AG04449 (cell line): ENCODE data around the gene MLLT10.

ENCODE experiments used
- CTCF ChIA-PET: fragments of 350-600 bp; formaldehyde crosslinking; extraction: SDS; loops from one replicate; lab custom pipeline; 2021; ENCODE audit warnings: antibody characterized with exemption; lab: Yijun Ruan, JAX
- POLR2A ChIA-PET: fragments of 400-600, 350-600 bp; formaldehyde crosslinking; extraction: SDS; loops from one replicate; lab custom pipeline; 2020; ENCODE audit warnings: antibody characterized with exemption, inconsistent platforms; lab: Yijun Ruan, JAX
- DNase-seq: peaks from one replicate; pipeline ENCODE4 v3.0.0-alpha.2; 2010; ENCODE audit warnings: low read depth, low spot score
- H3K4me3 ChIP-seq: 2 replicates; pipeline ENCODE4 v1.5.1; 2011; ENCODE audit warnings: low read depth, mild to moderate bottlenecking, control low read depth, low read length
- TF ChIP-seq, protein P1 (sequence below): IDR thresholded peaks from one replicate; pipeline ENCODE4 v1.5.1; 2011; ENCODE audit warnings: mild to moderate bottlenecking, moderate library complexity, low read length, control low read depth, inconsistent platforms; ENCODE audit not compliant: insufficient read depth; ENCODE audit errors: missing control alignments

Gene MLLT10

DNA sequence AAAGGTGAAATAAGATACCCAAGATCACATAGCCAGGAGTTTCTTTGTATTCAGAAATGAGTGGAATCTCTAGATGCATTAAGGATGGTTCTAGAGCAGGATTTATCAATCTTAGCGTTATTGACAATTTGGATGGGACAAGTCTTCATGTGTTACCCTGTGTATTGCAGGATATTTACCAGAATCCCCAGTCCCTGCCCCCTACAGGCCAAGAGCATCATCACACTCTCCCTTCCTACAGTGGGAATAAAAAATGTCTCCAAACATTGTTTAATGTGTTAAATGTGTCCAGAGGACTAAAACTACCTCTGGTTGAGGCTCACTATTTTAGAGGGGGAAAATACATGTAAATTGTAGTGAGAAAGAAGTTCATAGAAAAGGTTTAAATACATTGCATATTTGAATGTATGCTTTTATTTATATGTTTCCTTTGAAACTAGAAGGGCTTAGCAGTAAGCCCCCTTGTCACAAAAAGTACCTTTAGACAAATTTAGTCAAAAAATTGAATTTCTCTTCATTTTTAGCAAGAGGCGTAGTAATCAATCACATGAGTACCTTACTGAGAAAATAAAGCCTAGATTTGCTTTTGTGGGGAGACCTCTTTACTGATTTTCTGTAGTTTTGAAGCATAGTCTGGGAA is 141.2 kb downstream of the MLLT10 start:
- H3K4me3 ChIP-seq = no peak overlapping the region
- no peak for DNase-seq
- CTCF ChIA-PET = no interaction called here
- POLR2A ChIA-PET = no interaction called here
- TF ChIP-seq, protein P1, sequence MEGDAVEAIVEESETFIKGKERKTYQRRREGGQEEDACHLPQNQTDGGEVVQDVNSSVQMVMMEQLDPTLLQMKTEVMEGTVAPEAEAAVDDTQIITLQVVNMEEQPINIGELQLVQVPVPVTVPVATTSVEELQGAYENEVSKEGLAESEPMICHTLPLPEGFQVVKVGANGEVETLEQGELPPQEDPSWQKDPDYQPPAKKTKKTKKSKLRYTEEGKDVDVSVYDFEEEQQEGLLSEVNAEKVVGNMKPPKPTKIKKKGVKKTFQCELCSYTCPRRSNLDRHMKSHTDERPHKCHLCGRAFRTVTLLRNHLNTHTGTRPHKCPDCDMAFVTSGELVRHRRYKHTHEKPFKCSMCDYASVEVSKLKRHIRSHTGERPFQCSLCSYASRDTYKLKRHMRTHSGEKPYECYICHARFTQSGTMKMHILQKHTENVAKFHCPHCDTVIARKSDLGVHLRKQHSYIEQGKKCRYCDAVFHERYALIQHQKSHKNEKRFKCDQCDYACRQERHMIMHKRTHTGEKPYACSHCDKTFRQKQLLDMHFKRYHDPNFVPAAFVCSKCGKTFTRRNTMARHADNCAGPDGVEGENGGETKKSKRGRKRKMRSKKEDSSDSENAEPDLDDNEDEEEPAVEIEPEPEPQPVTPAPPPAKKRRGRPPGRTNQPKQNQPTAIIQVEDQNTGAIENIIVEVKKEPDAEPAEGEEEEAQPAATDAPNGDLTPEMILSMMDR = peak; percentile 61

DNA sequence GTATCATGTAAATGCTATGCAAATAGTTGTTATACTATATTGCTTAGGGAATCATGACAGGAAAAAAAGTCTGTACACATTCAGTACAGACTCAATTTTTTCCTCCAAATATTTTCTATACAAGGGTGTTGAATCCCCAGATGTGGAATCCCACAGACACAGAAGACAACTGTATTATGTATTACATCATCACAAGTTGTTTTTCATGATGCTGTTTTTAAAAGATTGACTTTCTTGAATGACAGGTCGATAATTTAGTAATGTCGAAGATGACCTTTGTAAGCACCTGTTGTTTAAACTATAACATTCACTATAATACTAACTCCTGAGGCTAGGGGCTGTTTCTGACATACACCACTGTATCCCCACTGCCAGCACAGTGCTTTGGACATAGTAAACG is 143.5 kb downstream of the MLLT10 start:
- no peak overlapping the region for H3K4me3 ChIP-seq
- no peak for DNase-seq
- CTCF ChIA-PET = interaction anchor here (1.5 to 2.0 kb wide), 2 partner anchors 11 to 35 kb away, joined by 3 to 6 read pairs; no protein-coding TSS in a partner anchor
- TF ChIP-seq, protein P1 = no peak
- POLR2A ChIA-PET = no interaction called here

DNA sequence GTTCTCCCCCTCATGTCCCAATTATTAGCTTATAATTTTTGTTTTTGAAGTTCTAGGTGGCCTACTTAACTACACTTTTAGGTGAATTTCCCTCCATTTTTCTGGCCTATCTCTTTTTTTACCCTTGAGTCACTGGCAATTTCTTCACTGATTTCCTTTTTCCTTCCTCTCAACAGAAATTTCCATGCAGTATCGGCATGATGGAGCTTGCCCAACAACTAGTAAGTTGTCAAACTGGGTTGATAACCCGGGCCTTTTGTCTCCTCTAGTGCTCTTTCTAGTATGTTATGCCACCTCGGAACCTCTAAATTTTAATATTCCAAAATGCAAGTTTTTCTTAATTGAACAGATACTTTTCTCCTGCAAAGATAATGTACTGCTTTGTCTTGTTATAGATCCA is 147.1 kb downstream of the MLLT10 start:
- ChIA-PET CTCF (interaction anchor here (1.4 to 1.6 kb wide), 2 partner anchors 9 to 11 kb away, joined by 3 read pairs; no protein-coding TSS in a partner anchor), POLR2A (no interaction called here)
- no peak overlapping the region for H3K4me3 ChIP-seq
- TF ChIP-seq, protein P1 = no peak
- no peak for DNase-seq

DNA sequence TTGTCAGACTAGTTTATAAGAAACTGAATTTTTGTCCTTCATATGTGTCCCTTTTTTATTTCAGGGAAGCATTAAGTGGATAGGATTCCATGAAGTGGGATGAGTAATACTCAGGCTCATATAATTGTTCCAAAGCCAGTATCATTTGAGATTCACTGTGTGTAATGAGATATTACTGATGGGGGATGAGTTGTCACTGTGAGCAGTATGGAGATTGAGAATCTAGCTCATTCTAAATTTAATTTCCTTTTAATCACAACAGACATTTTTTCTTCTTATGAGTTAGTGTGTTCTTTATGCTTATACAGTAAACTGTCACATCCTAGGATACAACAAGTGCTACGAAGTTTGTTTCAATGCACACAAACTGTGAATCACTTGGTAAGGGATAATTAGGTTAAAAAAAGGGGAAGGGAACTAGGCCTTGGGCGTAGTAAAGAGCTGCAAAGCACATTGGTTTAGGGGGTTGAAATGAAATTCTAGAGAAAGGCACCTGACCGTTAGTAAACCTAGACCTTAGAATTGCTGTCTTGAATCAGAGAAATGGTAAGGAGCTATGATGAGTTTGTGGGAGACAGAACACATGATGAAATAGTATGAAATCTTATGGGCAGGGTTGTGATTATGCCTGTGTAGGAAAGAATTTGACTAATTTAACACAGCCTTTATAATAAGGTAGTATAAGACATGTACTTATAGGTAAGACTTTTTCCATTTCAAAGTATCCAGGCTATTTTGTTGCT is 153.4 kb downstream of the MLLT10 start:
- DNase-seq = no peak
- TF ChIP-seq, protein P1 = no peak
- no peak overlapping the region for H3K4me3 ChIP-seq
- CTCF ChIA-PET = interaction anchor here (0.9 to 2.4 kb wide), 3 partner anchors 11 to 34 kb away, joined by 3 to 6 read pairs (median 3); no protein-coding TSS in a partner anchor
- POLR2A ChIA-PET = no interaction called here

DNA sequence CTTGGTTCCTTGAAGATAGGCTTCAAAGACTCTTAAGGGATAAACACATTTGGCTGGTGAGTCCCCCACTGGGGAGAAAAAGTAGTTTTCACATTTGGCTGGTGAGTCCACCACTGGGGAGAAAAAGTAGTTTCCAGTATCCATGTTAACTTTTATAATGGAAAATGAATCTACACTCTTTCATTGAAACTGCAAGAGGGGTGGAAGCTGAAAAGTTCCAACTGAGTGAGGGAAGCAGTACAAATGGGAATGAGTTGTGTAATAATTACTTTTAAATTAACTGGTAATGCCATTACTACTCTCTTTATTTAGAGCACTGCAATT is 153.9 kb downstream of the MLLT10 start:
- ChIA-PET POLR2A (no interaction called here), CTCF (interaction anchor here (0.9 to 2.4 kb wide), 3 partner anchors 11 to 33 kb away, joined by 3 to 6 read pairs (median 3); no protein-coding TSS in a partner anchor)
- H3K4me3 ChIP-seq = no peak overlapping the region
- DNase-seq = no peak
- TF ChIP-seq, protein P1 = no peak

DNA sequence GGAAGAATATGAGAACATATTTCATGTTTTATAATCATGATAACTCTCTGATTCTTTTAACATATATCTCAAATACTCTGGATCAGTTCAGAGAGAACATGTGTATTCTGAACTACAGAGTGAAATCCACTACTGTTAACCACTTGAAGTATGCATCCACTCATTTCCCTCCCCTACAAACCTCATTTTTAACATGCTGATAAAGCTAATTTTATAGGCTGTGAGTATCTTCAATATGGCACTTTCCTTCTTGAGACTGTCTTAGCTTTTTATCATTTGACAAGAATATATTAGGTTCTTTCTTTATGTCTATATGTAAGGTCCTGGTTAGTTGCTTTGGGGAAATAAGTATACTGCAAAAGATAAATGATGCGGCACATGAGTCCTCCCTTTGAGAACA is 154.8 kb downstream of the MLLT10 start:
- ChIA-PET POLR2A (no interaction called here), CTCF (interaction anchor here (1.0 to 2.4 kb wide), 2 partner anchors 12 to 22 kb away, joined by 4 to 6 read pairs; no protein-coding TSS in a partner anchor)
- no peak for DNase-seq
- no peak overlapping the region for H3K4me3 ChIP-seq
- TF ChIP-seq, protein P1 = no peak
